HG03558 (cell line): ENCODE measurements around the gene RFX1.
"Not testable (repeated sequence)": the region's sequence is repeated elsewhere in the genome, so short reads cannot be mapped to it uniquely, and the experiment has no call there.

Source experiments
- ATAC-seq: cut with Tn5 transposase; IDR thresholded peaks from one replicate; pipeline ENCODE4 v1.9.1; 2021; ENCODE audit warnings: moderate number of reproducible peaks; ENCODE audit not compliant: unreplicated experiment; ENCODE audit errors: extremely low read depth

Gene RFX1

DNA sequence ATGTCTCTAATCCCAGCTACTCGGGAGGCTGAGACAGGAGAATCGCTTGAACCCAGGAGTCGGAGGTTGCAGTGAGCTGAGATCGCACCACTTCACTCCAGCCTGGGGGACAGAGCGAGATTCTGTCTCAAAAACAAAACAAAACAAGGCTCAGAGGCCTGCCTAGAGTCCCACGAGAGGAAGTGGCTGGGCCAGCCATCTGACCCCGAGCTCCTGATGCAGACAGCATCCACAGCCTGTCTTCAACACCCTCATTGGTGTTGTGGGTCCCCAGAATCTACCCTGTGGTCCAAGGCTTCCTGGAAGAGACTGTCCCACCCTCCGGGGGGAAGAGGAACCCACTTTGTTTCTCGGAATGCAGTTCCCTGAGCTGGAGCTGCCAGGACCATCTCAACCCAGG is 24.7 kb downstream of the RFX1 start:
- no peak for ATAC-seq

DNA sequence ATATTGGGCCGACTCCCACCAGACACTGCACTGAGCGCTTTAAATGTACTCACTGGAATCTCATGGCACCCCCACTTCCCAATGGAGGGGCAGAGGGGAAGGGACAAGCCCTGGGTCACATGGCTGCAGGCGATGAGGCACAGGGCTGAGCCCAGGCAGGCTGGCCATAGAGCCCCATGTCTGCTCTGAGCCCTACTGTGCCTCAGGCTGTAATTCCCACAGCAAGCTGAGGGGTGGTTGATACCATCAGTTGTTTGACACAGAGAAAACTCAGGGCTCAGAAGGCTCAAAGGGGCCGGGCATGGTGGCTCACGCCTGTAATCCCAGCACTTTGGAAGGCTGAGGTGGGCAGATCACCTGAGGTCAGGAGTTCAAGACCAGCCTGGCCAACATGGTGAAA is 25.1 kb downstream of the RFX1 start:
- ATAC-seq: no peak

DNA sequence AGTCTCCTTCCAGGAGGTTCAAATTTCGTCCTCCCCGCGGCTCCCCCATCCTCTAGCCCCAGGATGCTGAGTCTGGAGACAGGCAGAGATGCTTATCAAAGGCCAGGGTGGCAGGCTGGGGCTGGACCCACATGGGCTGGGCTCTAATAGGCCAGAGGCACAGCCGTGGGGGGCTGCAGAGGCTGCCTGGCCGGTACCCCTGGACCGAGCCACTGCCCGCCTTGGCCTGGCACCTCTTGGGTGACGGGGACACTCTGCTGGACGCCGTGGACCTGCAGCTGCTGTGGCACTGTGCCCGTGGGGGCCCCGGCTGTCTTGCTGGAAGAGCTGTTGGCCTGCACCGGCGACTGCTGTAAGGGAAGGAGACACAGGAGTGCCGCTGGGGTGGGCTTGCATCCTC is 25.8 kb downstream of the RFX1 start:
- ATAC-seq: no peak

DNA sequence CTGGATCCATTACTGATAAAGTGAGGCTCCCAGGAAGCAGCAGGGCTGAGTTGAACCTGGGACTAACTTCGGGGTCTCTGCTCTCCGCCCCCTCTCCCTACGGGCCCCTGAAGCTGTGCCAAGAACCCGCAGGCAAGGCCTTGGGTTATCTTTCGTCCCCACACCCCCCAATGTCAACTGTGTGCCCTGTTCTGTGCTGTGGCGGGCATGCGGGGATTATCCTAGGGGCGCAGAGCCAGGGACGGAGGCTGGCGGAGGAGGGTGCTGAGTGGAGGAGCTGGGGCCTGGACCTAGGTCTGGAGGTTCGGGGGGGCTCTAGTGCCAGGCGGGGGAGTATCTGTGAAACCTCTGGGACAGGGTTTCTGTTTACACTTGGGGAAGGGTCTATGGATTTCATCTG is 26.4 kb downstream of the RFX1 start:
- ATAC-seq: no peak

DNA sequence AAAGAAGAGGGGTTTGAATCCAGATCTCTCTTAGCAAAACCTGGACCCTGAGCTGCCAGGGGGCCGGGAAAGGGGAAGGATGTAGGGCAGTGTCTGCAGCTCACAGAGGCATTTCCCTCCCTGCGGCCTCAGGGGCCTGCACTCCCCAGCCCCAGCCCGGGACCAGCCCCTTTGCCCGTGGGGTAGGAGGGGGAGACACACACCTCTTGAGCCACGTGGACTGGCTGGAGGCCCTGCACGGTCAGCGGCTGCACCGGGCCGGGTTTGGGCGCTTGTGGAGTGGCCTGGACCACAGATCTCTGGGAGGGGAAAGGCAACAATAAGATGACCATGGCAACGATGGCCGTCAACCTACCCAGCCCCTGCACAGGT is 26.9 kb downstream of the RFX1 start:
- no peak for ATAC-seq

DNA sequence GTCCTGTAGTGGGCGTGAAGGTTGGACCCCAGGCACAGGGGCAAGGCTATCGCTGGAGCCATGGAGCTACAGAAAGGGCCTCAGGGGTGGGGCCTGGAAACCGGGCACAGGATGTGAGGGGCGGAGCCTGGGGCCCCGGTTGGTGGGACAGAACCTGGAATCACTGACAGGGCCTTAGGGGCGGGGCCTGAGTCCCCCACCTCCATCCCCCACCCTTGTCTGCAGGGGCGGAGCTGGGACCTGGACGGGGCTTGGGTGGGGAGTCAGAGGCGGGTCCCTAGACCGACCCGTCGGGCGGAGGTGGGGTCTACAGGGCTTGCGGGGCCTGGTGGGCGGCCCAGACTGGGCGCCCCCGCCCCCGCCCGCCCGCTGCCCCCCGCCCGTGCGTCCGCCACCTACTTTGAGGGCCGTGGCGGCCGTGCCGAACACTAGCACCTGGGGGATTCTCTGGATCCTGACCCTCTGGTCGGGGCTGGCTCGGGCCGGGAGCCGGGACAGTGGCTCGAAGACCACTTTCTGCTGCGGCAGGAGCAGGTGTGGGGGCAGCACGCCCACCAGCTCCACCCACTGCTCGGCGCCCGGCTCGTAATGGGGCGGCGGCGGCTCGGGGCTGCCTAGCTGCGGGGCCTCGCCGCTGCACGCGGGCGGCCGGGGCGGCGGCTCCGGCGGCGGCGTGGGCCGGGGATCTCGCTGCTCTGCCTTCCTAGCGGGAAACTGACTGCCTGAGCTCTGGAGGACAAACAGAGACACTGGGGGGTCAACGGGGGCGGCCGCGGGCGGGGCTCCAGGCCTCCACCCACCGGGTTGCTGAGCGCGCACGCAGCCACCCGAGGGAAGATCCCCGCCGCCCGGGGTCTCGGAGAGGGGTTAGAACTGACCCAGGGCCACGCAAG is 27.5 kb downstream of the RFX1 start:
- no peak for ATAC-seq

DNA sequence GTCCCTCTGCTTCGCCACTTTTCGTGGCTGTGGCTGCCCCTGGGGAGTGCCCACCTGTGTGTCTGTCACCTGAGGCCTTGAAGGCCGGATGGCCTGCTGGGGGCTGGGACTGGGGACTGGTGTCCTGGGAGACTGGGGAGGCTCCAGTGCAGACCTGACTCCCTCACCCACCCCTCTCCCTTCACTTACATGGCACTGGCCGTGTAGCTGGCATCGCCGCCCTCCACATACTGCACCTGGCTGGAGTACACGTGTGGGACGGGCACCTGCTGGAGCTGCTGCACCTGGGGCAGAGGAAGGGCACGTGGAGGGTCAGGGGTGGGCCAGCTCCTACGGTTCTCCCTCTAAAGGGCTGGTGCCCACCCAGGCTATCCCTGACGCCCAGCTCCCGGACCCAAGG is 28.3 kb downstream of the RFX1 start:
- ATAC-seq: no peak

DNA sequence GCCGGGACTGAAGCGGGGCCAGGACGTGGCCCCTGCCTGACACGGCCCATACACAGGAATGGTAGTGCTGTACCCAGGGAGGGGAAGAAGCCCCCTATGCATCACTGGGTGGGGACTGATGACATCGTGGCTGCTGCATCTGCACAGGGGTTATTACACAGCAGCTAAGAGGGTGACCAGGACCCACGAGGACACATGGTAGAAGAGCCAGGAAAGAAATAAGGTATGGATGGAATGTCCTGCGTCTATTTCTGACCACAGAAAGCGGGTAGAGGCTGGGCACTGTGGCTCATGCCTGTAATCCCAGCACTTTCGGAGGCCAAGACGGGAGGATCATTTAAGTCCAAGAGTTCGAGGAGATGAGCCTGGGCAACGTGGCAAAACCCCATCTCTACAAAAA is 29.7 kb downstream of the RFX1 start:
- no peak for ATAC-seq

DNA sequence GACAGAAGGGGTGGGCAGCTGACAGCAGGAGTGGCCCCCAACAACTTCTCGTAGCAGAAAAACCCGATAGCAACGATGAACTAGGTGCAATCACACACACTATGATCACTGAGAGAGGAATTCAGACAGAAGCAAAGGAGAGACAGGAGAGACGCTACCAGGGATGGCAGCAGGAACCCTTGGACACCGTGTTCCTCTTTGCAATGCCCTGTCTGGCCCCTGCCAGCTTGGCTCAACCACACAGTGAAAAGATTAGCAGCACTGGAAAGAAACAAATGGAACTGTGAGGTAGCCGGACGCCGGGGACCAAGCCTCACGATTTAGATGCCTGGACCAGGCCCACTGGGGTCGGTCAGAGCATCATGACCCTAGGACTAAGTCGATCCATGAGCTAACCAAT is 30.2 kb downstream of the RFX1 start:
- ATAC-seq: no peak

DNA sequence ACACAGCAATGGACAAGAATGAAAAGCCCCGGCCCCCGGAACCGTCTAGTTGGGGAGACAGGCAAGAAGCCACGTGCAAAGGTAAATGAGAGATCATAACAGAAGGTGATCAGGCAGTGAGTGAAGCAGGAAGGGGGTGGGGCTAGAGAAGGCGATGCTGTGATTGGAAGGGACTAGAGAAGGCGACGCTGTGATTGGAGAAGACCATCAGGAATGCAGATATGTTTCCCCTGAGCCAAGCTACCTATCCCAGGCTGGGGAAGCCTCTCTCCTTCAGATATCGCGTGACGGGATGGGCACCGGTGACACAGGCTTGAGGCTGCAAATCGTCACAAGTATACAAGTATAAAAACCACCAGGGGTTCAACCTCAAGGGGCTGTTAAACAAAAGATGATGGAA is 32.0 kb downstream of the RFX1 start:
- ATAC-seq: no peak

DNA sequence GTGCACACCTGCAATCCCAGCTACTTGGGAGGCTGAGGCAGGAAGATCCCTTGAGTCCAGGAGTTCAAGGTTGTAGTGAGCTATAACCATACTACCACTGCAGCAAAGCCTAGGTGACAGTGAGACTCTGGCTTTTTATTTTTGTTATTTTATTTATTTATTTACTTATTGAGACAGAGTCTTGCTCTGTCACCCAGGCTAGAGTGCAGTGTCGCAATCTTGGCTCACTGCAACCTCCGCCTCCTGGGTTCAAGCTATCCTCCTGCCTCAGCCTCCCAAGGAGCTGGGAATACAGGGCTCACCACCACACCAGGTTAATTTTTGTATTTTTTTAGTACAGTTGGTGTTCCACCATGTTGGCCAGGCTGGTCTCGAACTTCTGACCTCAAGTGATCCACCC is 32.6 kb downstream of the RFX1 start:
- ATAC-seq: not testable (repeated sequence)

DNA sequence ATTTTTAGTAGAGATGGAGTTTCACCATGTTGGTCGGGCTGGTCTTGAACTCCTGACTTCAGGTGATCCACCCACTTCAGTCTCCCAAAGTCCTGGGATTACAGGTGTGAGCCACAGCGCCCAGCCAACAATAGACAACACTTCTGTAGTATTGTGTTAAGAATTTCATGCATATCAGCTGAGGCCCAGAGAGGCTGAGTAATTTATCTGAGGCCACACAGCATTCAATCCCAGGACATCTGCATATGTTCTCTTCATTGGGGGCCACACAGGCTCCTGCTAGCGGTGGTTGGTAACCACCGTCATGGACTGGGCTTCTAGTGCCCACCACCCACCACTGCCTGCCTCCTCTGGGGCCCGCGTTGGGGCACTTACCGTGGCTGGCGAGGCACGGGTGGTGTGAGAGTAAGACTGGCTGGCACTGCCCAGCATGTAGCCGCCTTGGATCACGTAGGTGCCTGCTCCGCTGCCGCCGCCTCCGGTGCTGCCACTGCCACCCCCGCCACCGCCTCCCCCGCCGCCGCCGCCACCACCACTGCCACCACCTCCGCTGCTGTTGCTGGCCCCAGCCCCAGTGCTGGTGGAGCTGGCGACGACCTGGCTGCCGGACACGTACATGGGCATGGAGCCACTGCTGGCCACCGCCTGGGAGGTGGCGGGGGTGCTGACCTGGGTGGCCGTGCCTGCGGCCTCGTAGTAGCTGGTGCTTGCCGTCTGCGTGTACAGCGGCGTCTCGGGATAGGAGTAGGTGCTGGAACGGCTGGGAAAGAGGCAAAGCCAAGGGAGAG is 33.6 kb downstream of the RFX1 start:
- ATAC-seq: no peak

DNA sequence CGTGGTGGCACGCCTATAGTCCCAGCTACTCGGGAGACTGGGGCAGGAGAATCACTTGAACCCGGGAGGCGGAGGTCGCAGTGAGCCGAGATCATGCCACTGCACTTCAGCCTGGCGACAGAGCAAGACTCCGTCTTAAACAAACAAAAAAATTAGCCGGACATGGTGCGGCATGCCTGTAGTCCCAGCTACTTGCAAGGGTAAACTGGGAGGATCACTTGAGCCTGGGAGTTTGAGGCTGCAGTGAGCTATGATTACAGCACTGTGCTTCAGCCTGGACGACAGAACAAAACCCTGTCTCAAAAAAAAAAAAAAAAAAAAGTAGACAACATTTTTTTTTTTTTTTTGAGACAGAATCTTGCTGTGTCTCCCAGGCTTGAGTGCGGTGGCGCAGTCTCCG is 34.3 kb downstream of the RFX1 start:
- ATAC-seq: not testable (repeated sequence)

DNA sequence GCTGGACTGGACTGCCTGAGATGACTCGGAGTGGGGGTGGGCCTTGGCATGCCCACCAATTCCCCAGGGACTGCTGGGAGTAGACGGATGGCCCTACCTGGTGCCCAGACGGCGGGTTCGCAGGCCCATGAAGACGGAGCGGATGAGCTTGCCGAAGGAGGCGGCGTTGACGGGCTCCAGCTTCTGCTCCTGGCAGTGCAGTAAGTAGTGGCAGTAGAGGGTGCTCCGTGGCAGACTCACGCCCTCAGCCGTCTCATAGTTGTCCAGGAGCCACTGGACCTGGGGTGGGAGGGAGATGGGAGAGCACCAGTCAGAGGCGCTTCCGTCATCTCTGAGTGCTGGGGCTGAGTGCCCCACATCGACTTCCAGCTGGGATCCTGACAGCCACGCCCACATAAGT is 36.2 kb downstream of the RFX1 start:
- ATAC-seq: no peak

DNA sequence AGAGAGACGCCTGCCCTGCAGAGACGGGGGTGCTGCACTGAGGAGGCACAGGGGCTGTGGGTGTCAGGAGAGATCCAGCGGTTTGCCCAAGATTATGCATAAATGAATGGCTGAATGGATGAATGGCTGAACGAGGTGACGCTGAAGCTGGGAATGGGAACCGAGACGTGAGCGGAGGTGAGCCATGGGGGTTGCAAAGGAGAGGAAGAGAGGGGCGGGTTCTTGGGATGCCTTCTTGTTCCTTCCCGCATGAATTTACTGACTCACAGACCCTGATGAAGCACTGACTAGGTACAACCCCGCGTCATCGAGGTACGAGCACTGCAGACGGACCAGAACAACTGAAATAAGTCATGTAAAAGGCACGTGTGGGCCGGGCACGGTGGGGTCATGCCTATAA is 37.1 kb downstream of the RFX1 start:
- ATAC-seq: no peak

DNA sequence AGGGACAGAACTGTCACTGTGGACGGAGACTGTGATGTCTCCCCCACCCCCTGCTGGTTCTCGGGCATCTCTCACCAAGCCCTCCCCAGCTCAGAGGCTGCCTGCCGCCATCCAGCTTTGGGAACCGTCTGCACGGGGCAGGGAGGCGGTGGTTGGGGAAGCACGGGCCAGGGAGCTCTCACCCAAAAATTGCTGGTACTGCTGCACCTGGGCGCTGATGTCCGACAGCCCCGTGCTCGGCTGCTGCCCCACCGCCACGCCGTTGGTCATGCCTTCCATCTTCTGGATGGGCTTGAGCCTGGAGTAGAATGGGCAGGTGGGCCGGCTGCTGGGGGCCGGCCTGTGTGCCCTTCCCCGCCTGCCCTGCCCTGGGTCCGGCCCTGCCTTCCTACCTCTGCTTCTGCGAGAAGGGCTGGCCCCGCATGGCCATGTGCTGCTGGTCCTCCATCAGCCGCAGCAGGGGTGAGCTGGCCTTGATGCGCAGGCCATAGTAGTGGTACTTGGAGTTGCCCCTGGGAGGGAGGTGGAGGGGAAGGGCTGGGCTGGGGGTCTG is 37.7 kb downstream of the RFX1 start:
- no peak for ATAC-seq

DNA sequence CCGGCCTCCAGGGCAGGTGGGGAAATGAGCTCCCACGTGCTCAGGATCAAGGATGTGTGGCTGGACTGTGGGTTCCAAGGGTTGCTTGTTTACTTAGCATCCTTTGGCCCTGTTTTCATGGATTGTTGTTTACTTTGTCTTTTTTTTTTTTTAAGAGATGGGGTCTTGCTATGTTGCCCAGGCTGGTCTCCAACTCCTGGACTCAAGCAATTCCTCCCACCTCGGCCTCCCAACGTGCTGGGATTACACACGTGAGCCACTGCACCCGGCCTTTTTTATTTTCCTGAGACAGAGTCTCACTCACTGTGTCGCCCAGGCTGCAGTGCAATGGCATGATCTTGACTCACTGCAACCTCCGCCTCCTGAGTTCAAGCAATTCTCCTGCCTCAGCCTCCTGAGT is 38.9 kb downstream of the RFX1 start:
- not testable (repeated sequence) for ATAC-seq

DNA sequence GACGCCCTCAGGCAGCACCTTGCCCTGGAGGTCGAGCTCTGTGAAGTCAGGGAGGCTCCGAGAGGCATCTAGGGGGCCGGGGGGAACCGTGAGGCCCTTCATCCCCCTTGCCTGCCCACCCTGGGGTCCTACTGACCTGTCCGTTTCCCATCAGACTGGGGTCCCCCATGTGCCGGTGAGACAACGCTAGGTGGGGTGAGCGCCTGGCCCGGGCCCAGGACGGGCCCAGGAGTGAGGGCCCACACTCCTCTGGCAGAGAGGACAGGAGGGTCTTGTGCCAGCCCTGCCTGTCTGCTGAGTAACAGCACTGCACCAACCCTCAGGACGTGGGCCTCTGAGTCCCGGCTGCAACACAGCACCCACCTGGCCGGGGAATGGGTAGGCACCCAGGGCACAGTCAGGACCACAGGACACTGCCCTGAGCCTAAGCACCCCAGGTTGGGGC is 39.4 kb downstream of the RFX1 start:
- ATAC-seq: no peak

DNA sequence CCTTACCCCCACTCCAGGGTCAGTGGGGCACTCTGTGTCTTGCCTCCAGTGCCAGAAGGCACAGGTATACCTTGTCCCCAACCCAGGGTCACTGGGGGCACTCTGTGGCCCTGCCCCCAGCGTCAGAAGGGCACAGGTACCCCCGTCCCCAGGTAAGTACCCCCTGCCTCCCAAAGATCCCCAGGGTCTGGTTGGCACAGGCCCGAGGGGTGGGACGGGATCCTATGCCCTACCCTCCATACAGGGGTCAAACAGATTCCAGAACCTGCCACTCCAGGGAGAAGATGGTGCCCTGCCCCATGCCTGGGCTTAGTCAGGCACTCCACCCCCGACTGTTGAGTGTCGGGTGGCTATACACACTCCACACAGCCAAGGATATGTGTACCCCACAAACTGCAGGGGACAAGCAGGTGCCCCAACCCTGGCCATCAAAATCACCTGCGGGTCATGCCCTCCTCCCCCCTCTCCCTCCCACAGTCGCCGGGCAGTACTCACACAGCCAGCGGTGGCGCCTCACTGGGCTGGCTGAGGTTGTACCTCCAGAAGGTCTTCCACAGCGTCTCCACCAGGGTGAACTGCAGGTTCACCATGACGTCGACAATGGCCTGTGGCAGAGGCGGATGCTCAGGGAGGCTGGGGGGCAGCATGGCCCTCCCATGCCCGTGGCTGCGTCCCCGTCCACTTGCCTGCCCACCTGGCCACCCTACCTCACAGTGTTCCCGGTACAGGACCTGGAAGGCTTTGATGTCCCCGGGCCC is 40.0 kb downstream of the RFX1 start:
- no peak for ATAC-seq

DNA sequence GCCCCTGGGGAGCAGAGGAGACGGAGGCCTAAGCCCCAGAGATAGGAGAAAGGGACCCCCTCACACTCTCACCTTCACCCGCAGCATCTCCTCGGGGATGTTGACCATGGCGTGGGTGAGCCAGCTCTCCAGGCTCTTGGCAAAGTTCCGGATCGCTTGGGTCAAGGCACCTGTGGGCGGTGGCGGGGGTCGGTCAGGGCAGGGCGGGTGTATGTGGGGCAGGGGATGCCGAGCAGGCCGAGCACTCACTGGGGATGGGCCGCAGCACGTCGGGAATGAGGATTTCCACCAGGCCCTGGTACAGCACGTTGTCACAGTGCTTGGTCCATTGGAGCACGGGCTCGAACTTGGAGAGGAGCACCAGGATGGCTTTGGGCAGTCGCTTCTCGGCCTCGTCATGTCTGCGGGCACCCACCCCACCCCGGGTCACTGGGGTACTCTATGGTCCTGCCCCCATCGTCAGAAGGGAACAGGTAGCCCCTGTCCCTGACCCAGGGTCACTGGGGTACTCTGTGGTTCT is 40.7 kb downstream of the RFX1 start:
- no peak for ATAC-seq
